H54 (cell line): ENCODE measurements around the gene DPF3.

ENCODE experiments used
- DNase-seq: peaks from one replicate; pipeline ENCODE4 v3.0.0; 2011; ENCODE audit warnings: low spot score, mixed read lengths; ENCODE audit not compliant: insufficient read length
- FAIRE-seq: peaks from 3 replicates; lab custom pipeline; 2011; peaks lifted over from hg19 to GRCh38; lab: Jason Lieb, UNC
- POLR2A ChIP-seq: IDR thresholded peaks from 2 replicates; pipeline ENCODE4 v1.6.1; 2011; ENCODE audit warnings: low read depth, mild to moderate bottlenecking, low read length

The DPF3 gene

GRCh38 chr14:72640911-72641485 is 252.9 kb downstream of the DPF3 start:
- TF ChIP-seq POLR2A = no peak
- FAIRE-seq (no peak), DNase-seq (no peak)

- no peak for TF ChIP-seq POLR2A
- FAIRE-seq (peak; percentile 84), DNase-seq (peak; percentile 74)
Measured at GRCh38 chr14:72638021-72638420, 255.9 kb downstream of the DPF3 start.

GRCh38 chr14:72636871-72637270 is 257.0 kb downstream of the DPF3 start:
- TF ChIP-seq POLR2A = no peak
- no peak for DNase-seq
- no peak for FAIRE-seq

- DNase-seq (no peak), FAIRE-seq (no peak)
- TF ChIP-seq POLR2A = no peak
Measured at GRCh38 chr14:72636094-72636493, 257.8 kb downstream of the DPF3 start.

DNA sequence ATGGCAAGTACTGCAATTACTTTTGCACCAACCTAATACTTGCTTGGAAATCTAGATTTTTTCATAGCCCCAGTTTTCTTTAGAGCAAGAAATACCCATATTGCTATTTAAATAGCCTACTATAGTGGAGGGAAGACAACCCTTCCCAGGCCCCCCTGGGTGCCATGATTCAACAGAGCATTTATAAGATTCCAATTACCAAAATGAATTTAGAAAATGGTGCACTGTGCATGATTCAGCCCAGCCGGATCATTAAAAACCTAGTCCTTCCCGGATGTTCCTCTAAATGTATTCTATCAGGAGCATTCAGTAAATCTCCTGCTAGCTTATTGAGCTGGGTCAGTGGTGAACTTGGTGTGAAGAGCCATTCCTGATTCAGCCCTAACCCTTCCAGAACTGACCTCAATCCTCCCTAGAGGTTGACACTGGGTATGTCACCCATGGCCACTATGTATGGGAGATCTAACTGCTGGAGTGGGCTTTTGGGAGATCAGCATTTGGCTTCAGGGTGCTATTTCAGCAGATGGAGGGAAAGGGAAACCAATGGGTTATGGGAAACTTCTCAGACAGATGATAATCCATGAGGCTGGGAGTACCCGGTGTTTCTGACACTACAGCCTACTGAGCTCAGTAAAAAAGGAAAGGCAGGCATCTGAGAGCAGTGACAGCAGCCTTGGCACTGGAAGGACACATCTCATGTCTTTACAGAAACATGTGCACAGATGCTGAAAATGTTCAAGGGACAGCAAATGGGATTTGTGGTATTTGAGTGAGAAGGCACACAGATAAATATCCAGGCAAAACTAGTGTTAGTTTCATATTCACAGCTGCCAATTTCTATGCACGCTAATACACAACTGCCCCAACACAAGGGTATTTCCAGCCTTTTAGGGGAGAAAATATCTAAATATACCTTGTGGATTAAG is 258.9 kb downstream of the DPF3 start:
- FAIRE-seq = no peak
- no peak for TF ChIP-seq POLR2A
- no peak for DNase-seq

- no peak for FAIRE-seq
- no peak for DNase-seq
- no peak for TF ChIP-seq POLR2A
Measured at GRCh38 chr14:72633551-72633950, 260.4 kb downstream of the DPF3 start.

GRCh38 chr14:72632727-72633126 is 261.2 kb downstream of the DPF3 start:
- TF ChIP-seq POLR2A = no peak
- DNase-seq (no peak), FAIRE-seq (no peak)

GRCh38 chr14:72631401-72631800 is 262.5 kb downstream of the DPF3 start:
- DNase-seq (no peak), FAIRE-seq (no peak)

DNA sequence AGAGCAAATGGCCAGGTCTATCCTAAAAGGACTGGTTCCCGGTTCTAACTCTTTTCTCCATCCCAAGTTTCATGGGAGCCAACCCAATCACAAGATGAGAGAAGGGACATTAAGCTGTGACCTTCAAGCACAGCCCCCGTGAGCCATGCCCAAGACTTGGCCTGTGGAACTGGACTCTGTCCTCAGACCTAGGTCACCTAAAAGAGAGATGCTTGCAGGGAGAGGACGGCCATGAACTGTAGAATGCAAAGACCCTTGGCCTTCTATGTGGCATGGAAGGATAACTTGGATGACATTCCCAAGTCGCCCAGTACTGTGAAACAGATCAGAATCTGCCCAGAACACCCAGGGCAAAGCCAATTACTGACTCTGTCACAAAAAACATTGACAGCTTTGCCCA is 263.5 kb downstream of the DPF3 start:
- FAIRE-seq (no peak), DNase-seq (no peak)
- TF ChIP-seq POLR2A = no peak

More at GRCh38 chr14:72631401-72631800, 262.5 kb downstream of the DPF3 start:
- TF ChIP-seq POLR2A = no peak

- FAIRE-seq (no peak), DNase-seq (no peak)
- no peak for TF ChIP-seq POLR2A
Measured at GRCh38 chr14:72629534-72629933, 264.4 kb downstream of the DPF3 start.

DNA sequence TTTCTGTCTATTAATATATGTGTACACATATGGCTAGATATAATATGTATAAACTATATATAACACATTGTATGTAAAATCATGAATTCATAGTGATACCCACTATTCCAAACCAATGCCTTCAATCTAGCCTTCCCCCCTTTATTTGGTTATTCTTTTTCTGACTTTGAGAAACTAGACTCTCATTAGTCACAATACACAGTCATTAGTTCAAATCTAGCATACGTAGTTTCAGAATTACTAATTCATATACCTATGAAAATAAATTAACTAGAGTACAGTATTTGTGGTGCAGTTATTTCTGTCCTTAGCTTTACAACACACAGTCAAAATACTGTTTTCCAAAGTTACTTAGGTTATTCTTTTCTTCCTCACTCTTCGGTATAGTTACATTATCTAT is 268.2 kb downstream of the DPF3 start:
- no peak for FAIRE-seq
- TF ChIP-seq POLR2A = no peak
- no peak for DNase-seq

DNA sequence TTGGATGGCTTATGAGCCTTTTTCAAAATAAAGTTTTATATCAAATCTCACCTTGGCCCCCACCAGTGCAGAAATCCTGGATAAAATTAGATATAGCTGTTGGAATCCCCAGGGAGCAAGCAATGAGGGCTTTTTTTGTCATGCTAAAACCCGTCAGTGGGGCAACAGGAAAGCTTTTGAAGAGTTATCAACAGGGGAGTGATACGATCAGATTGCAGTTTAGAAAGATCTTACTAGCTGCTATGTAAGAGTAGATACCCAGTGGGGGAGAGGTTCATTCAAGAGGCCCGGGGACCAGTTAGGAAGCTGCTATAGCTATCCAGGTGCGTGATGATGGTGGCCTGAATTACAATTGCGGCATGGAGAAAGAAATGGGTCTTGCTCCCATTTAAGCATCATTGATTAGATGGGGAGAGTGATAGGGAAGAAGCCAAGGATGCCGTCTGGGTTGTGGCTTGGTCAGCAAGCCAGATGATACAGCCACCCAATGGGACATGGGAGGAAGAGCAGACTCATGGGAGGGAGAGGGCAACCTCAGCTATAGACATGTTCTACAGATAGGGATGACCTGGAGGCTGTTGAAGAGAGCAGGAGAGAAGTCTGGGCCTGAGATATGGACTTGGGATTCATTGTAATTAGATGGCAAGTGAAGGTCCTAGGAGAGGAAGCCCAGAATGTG is 272.4 kb downstream of the DPF3 start:
- TF ChIP-seq POLR2A = no peak
- DNase-seq (no peak), FAIRE-seq (no peak)

DNA sequence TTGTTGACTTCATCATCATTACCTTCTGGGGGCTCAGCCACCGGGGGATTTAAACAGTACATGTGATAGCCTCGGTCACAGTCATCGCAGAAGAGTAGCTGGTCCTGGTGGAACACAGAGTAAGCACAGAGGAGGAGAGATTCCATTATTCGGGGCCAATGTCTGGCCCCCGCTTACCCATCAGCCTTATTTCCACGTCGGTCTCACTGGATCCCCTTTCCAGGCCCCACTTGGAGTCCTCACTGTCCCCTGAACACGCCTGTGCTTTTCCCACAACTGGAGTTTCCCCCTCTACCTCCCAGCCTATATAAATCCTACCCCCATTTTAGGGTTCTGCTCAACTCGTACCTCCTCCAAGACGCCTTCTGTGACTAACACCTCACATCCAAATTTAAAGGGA is 274.0 kb downstream of the DPF3 start:
- FAIRE-seq = no peak
- DNase-seq = no peak
- TF ChIP-seq POLR2A = no peak

DNA sequence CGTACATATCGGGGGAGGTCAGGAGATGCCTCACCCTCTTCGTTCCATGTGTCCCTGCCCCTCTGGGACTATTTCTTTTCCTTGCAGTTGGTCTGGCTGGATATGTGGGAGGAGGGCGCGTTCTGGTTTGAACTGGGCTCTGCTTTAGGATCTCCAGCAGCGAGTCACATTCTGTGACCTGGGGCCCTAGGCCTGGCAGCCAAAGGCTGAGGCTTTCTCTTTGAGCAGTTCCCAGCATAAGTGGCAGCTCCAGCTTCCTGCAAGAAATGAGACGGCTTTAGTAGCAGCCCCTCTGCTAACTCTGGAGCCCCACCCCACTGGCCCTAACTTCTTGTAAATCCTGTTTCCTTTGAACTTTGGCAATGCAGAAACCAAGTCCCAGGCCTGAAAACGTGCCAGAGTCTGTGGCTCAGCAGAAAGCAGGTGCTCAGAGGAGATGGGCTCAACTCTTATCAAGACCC is 274.8 kb downstream of the DPF3 start:
- no peak for TF ChIP-seq POLR2A
- no peak for FAIRE-seq
- peak; percentile 35 for DNase-seq
